IMR-90 (cell line): ENCODE data around the gene ATP6V0E2. TPM values are rescaled to one million over a fixed set of nuclear protein-coding genes. Genes with fewer than 3 reads are reported as not detected.

Experiments used
- ATAC-seq: fragments of 200-7000 bp; cut with Tn5 transposase; 2 replicates; pipeline ENCODE4 v1.9.1; 2020; ENCODE audit warnings: low read depth, mild to moderate bottlenecking, moderate library complexity
- BruUV-seq: library from RNA; stranded (reverse); fragments of 400-500 nt; replicated peaks from 2 replicates; lab custom pipeline; 2021; lab: Mats Ljungman, UMichigan
- CTCF ChIA-PET: fragments of 300-600 bp; formaldehyde crosslinking; extraction: SDS; loops from one replicate; lab custom pipeline; 2021; ENCODE audit warnings: antibody characterized with exemption; lab: Yijun Ruan, JAX
- POLR2A ChIA-PET: fragments of 300-600 bp; sonication (Branson Sonifier 250); formaldehyde crosslinking; loops from one replicate; lab custom pipeline; 2022; ENCODE audit warnings: antibody characterized with exemption; ENCODE audit not compliant: unreplicated experiment; lab: Charles Lee
- DNase-seq: peaks from one replicate; pipeline ENCODE4 v3.0.0; 2013
- H2AFZ ChIP-seq: replicated peaks from 2 replicates; pipeline ENCODE3; 2013; ENCODE audit warnings: low read length, mild to moderate bottlenecking; ENCODE audit not compliant: poor library complexity
- H2AK5ac ChIP-seq: 2 replicates; pipeline ENCODE4 v1.6.1; 2013; ENCODE audit warnings: low read depth, low read length, inconsistent platforms
- H2AK9ac ChIP-seq: replicated peaks from 2 replicates; pipeline ENCODE3; 2013; ENCODE audit warnings: mild to moderate bottlenecking, low read depth, low read length, moderate library complexity; ENCODE audit not compliant: poor library complexity
- H2BK120ac ChIP-seq: 2 replicates; pipeline ENCODE4 v1.6.1; 2013; ENCODE audit warnings: low read depth, low read length, inconsistent platforms
- H2BK15ac ChIP-seq: 3 replicates; pipeline ENCODE4 v1.6.1; 2013; ENCODE audit warnings: low read depth, low read length, inconsistent platforms
- H2BK20ac ChIP-seq: 2 replicates; pipeline ENCODE4 v1.6.1; 2013; ENCODE audit warnings: low read depth, mild to moderate bottlenecking, inconsistent platforms, low read length, moderate library complexity
- H2BK5ac ChIP-seq: 2 replicates; pipeline ENCODE4 v1.6.1; 2013; ENCODE audit warnings: mild to moderate bottlenecking, low read depth, low read length, inconsistent platforms; ENCODE audit not compliant: poor library complexity, severe bottlenecking
- H3K14ac ChIP-seq: replicated peaks from 2 replicates; pipeline ENCODE4 v1.6.1; 2013; ENCODE audit warnings: low read depth, low read length, inconsistent platforms
- H3K18ac ChIP-seq: 2 replicates; pipeline ENCODE4 v1.6.1; 2013; ENCODE audit warnings: low read depth, low read length, control low read depth
- H3K23ac ChIP-seq: 2 replicates; pipeline ENCODE4 v1.6.1; 2013; ENCODE audit warnings: low read depth, low read length, inconsistent platforms
- H3K27ac ChIP-seq: 2 replicates; pipeline ENCODE4 v1.5.1; 2013; ENCODE audit warnings: mild to moderate bottlenecking, control low read depth, low read length; ENCODE audit not compliant: insufficient read depth
- H3K27me3 ChIP-seq: 2 replicates; pipeline ENCODE4 v1.6.1; 2013; ENCODE audit warnings: low read length; ENCODE audit not compliant: control insufficient read depth, insufficient read depth
- H3K36me3 ChIP-seq: 2 replicates; pipeline ENCODE4 v1.6.1; 2013; ENCODE audit warnings: low read length, mixed read lengths; ENCODE audit not compliant: control insufficient read depth, insufficient read depth
- H3K4ac ChIP-seq: 2 replicates; pipeline ENCODE4 v1.6.1; 2013; ENCODE audit warnings: low read depth, low read length, inconsistent platforms
- H3K4me1 ChIP-seq: 2 replicates; pipeline ENCODE4 v1.6.1; 2013; ENCODE audit warnings: low read length, mixed read lengths; ENCODE audit not compliant: control insufficient read depth, insufficient read depth
- H3K4me2 ChIP-seq: 2 replicates; pipeline ENCODE4 v1.6.1; 2013; ENCODE audit warnings: low read depth, mild to moderate bottlenecking, control low read depth, low read length, moderate library complexity
- H3K4me3 ChIP-seq: 2 replicates; pipeline ENCODE4 v1.5.1; 2013; ENCODE audit warnings: low read depth, mild to moderate bottlenecking, control low read depth, low read length, moderate library complexity; ENCODE audit not compliant: insufficient read depth
- H3K56ac ChIP-seq: 2 replicates; pipeline ENCODE4 v1.6.1; 2013; ENCODE audit warnings: low read length, inconsistent platforms; ENCODE audit not compliant: insufficient read depth; ENCODE audit errors: extremely low read depth
- H3K79me1 ChIP-seq, 2 experiments: 2 replicates each; pipeline ENCODE4 v1.6.1; 2013; ENCODE audit warnings: low read length in 2 of 2, inconsistent platforms in 1 of 2, low read depth in 1 of 2
- H3K9ac ChIP-seq: 2 replicates; pipeline ENCODE4 v1.6.1; 2013; ENCODE audit warnings: low read depth, low read length, control low read depth
- H3K9me1 ChIP-seq: 2 replicates; pipeline ENCODE4 v1.6.1; 2013; ENCODE audit warnings: low read length, inconsistent platforms; ENCODE audit not compliant: insufficient read depth
- H3K9me3 ChIP-seq: 2 replicates; pipeline ENCODE4 v1.6.1; 2013; ENCODE audit warnings: low read length; ENCODE audit not compliant: control insufficient read depth, insufficient read depth
- H4K20me1 ChIP-seq: 2 replicates; pipeline ENCODE4 v1.6.1; 2013; ENCODE audit warnings: low read length, inconsistent platforms; ENCODE audit not compliant: insufficient read depth
- H4K5ac ChIP-seq: 2 replicates; pipeline ENCODE4 v1.6.1; 2013; ENCODE audit warnings: mild to moderate bottlenecking, low read depth, low read length, control low read depth
- H4K8ac ChIP-seq, 2 experiments: 2 replicates each; pipeline ENCODE4 v1.6.1; 2013; ENCODE audit warnings: low read depth in 2 of 2, low read length in 2 of 2, control low read depth in 1 of 2, inconsistent platforms in 1 of 2
- H4K91ac ChIP-seq: 2 replicates; pipeline ENCODE4 v1.6.1; 2013; ENCODE audit warnings: low read depth, low read length, inconsistent platforms; ENCODE audit not compliant: insufficient read depth
- BHLHE40 ChIP-seq: fragments of 150-350 bp; IDR thresholded peaks from 2 replicates; pipeline ENCODE4 v1.6.1; 2016; ENCODE audit warnings: mild to moderate bottlenecking, low read depth, low read length
- CEBPB ChIP-seq: IDR thresholded peaks from 2 replicates; pipeline ENCODE4 v1.6.1; 2012; ENCODE audit warnings: low read depth, low read length, improper control_type of control experiment
- CHD1 ChIP-seq: IDR thresholded peaks from 2 replicates; pipeline ENCODE4 v1.6.1; 2012; ENCODE audit warnings: low read depth, low read length, improper control_type of control experiment
- CTCF ChIP-seq: conservative IDR thresholded peaks from 2 replicates; pipeline ENCODE4 v1.5.1; 2012; ENCODE audit warnings: mild to moderate bottlenecking, low read depth, low read length, improper control_type of control experiment
- ELK1 ChIP-seq: fragments of 150-350 bp; IDR thresholded peaks from 2 replicates; pipeline ENCODE4 v1.6.1; 2016; ENCODE audit warnings: low read depth, mild to moderate bottlenecking, low read length, moderate library complexity, borderline replicate concordance
- FOS ChIP-seq: fragments of 150-350 bp; IDR thresholded peaks from 2 replicates; pipeline ENCODE4 v1.6.1; 2016; ENCODE audit warnings: low read depth, low read length
- MAFK ChIP-seq: IDR thresholded peaks from 2 replicates; pipeline ENCODE4 v1.6.1; 2012; ENCODE audit warnings: low read depth, low read length, improper control_type of control experiment
- MXI1 ChIP-seq: IDR thresholded peaks from 2 replicates; pipeline ENCODE4 v1.6.1; 2012; ENCODE audit warnings: low read depth, mild to moderate bottlenecking, low read length, moderate library complexity, borderline replicate concordance
- NFE2L2 ChIP-seq: fragments of 150-350 bp; IDR thresholded peaks from 2 replicates; pipeline ENCODE4 v1.6.1; 2016; ENCODE audit warnings: low read depth, mild to moderate bottlenecking, low read length
- RAD21 ChIP-seq: IDR thresholded peaks from 2 replicates; pipeline ENCODE4 v1.6.1; 2012; ENCODE audit warnings: low read length, improper control_type of control experiment
- RCOR1 ChIP-seq: IDR thresholded peaks from 2 replicates; pipeline ENCODE4 v1.6.1; 2012; ENCODE audit warnings: mild to moderate bottlenecking, low read length, improper control_type of control experiment; ENCODE audit not compliant: insufficient replicate concordance
- RFX5 ChIP-seq: IDR thresholded peaks from 2 replicates; pipeline ENCODE4 v1.8.0; 2012; ENCODE audit warnings: low read depth, mild to moderate bottlenecking, low read length, moderate library complexity
- SMC3 ChIP-seq: fragments of 150-350 bp; IDR thresholded peaks from 2 replicates; pipeline ENCODE4 v1.6.1; 2016; ENCODE audit warnings: low read depth, mild to moderate bottlenecking, antibody characterized with exemption, low read length, moderate library complexity
- USF2 ChIP-seq: fragments of 150-350 bp; IDR thresholded peaks from 2 replicates; pipeline ENCODE4 v1.6.1; 2017; ENCODE audit warnings: mild to moderate bottlenecking, antibody characterized with exemption, low read length, low read depth
- WGBS, 2 experiments: methylation state at CpG; one replicate each; pipeline versions ENCODE4 v1.1.5 to v1.1.7; 2013; ENCODE audit warnings: missing lambda C conversion rate in 2 of 2; ENCODE audit not compliant: insufficient read length in 1 of 2; ENCODE audit errors: extremely low coverage in 2 of 2; 5-methylcytosine and 5-hydroxymethylcytosine counted together
- dilution Hi-C: fragments of 300-500 bp; cut with HindIII; formaldehyde crosslinking; loops from one replicate; pipeline ENCODE4 v1.14.3; 2018; ENCODE audit warnings: low sequenced_read_pairs; ENCODE audit not compliant: unreplicated experiment
- in situ Hi-C: fragments of 300-500 bp; cut with MboI; formaldehyde crosslinking; loops from 3 replicates; pipeline ENCODE4 v1.14.3; 2019; ENCODE audit warnings: low sequenced_read_pairs, inconsistent platforms, mixed read lengths
- intact Hi-C: fragments of 100-400 bp; cut with micrococcal nuclease; formaldehyde crosslinking; loops from 2 replicates; pipeline ENCODE4 v1.10.0; 2022
- polyA plus RNA-seq, 3 experiments: library from polyadenylated mRNA; depleted of rRNA; stranded (reverse); fragments of >200 nt; gene quantifications; 2 replicates each; pipeline ENCODE4 v1.2.3, GENCODE V29; 2012; ENCODE audit warnings: low replicate concordance in 1 of 3
- total RNA-seq: library from RNA; depleted of rRNA; stranded (reverse); fragments of >200 nt; gene quantifications from 2 replicates; pipeline ENCODE4 v1.2.3, GENCODE V29; 2012

ATP6V0E2 gene
- total and polyA plus RNA-seq, 2 of the 4 experiments (the other 2 are of a cell fraction), result 5.7 to 30.3 TPM

- Histone ChIP-seq H4K5ac (no peak overlapping the region), H4K8ac (no peak overlapping the region), H3K27me3 (peaks cover 11% of the 10 kb centered on the region; the same call in 1 of the 2 replicates), H2BK120ac (no peak overlapping the region), H2AFZ (peak overlapping the region; percentile 98), H3K9me1 (peaks cover 4% of the 10 kb centered on the region; the same call in 1 of the 2 replicates), H2AK5ac (no peak overlapping the region), H3K4me3 (no peak overlapping the region), H2BK20ac (no peak overlapping the region), H2BK5ac (no peak overlapping the region), H4K20me1 (no peaks in the 10 kb centered on the region; the same call in 1 of the 2 replicates), H2BK15ac (no peak overlapping the region), H3K56ac (no peak overlapping the region), H3K9me3 (no peaks in the 10 kb centered on the region), H3K27ac (no peak overlapping the region), H3K9ac (no peak overlapping the region), H3K18ac (no peak overlapping the region), H3K4me1 (0 out of 2 replicates have a peak, but pooled peaks cover 3% of the 10 kb centered on the region), H3K23ac (no peak overlapping the region), H3K36me3 (no peaks in the 10 kb centered on the region), H4K91ac (no peak overlapping the region), H2AK9ac (no peak overlapping the region), H3K79me1 (peaks cover 10 to 20% of the 10 kb centered on the region in 2 experiments; a peak in 3 of 4 replicates), H3K14ac (no peak overlapping the region), H3K4ac (no peak overlapping the region), H3K4me2 (no peak overlapping the region)
- dilution Hi-C loops (no loop called here), intact Hi-C loops (loop anchor here (1.0 to 2.0 kb wide), 2 partner anchors 35 to 65 kb away; partner anchors contain the start of gene ATP6V0E2), in situ Hi-C loops (no loop called here)
- ChIA-PET CTCF (no interaction called here), POLR2A (interaction anchor here (0.7 kb wide), 2 partner anchors 950 to 1494 kb away, joined by 3 to 5 read pairs; no protein-coding TSS in a partner anchor)
- no TSS peak for BruUV-seq
- ATAC-seq (no peak), DNase-seq (no peak)
- 8% methylated on average over 2 of the region's 17 CpGs; no CpG with 5 or more reads in 1 of the 2 experiments for WGBS, 2 experiments
- TF ChIP-seq USF2 (no peak), FOS (no peak), NFE2L2 (no peak), RCOR1 (no peak), CTCF (no peak), RFX5 (no peak), MXI1 (peak; percentile 74; the same call in 1 of the 2 replicates), CHD1 (no peak), BHLHE40 (no peak), SMC3 (no peak), RAD21 (no peak), CEBPB (no peak), ELK1 (no peak), MAFK (0 out of 2 replicates have a peak, but pooled peaks have one; percentile 25)
Measured at GRCh38 chr7:149837564-149838223, 36.1 kb upstream of the ATP6V0E2 start.
